GM08714 (cell line): ENCODE data around the gene NEK4.
"Not testable (repeated sequence)": the region's sequence is repeated elsewhere in the genome, so short reads cannot be mapped to it uniquely, and the experiment has no call there.

Experiments
- H3K4me3 ChIP-seq: fragments of 200-500 bp; sonication (Bioruptor generic); 2 replicates; pipeline ENCODE4 v1.5.1; 2014; ENCODE audit warnings: mild to moderate bottlenecking, low read length, inconsistent platforms
- ZNF274 ChIP-seq: IDR thresholded peaks from 2 replicates; pipeline ENCODE4 v1.6.1; 2012; ENCODE audit warnings: mild to moderate bottlenecking, low read depth, low read length

The NEK4 gene

GRCh38 chr3:52754373-52754772, 16.4 kb downstream of the NEK4 start:
- no peak for TF ChIP-seq ZNF274
- no peak overlapping the region for H3K4me3 ChIP-seq

- no peak for TF ChIP-seq ZNF274
These were observed 18.6 kb downstream of the NEK4 start for GRCh38 chr3:52752045-52752660.

DNA sequence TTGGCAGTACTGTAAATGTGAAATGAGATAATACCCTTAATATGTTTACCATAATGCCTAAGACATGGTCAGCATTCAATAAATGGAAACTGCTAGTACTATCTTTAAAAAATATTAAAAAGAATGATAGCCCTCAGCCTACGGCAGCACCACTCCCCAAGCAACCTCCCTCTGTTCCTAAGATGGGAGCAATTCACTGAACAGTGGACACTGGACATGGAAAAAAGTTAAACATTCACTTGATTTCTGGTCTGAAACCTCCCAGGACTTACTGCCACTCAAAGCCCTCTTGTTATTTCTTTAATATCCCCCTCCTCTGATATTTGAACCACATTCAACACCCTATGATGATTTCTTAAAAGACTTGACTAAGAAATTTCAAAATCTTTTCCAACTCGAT, 27.0 kb downstream of the NEK4 start:
- TF ChIP-seq ZNF274: no peak
- no peak overlapping the region for H3K4me3 ChIP-seq

More at GRCh38 chr3:52752045-52752660, 18.6 kb downstream of the NEK4 start:
- no peak overlapping the region; the same call in 1 of the 2 replicates for H3K4me3 ChIP-seq

DNA sequence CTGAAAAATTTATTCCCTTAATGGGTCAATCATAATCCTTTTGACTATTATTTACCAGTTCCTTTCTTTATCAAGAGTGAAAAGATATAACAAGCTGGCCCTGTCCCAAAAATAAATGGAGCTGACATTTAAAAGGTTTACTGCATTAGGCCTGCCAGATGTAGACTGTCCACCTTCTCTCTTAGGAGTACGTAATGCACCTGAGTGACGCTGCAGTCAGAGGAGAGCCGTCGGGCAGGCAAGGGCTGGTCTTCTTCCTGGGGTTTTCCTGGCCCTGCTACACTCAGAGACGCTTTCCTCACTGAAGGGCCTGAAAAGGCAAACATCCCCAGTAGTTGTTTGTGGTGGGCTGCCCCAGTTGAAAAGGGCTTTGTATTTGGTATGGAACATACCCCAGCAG, 27.6 kb downstream of the NEK4 start:
- TF ChIP-seq ZNF274: no peak

GRCh38 chr3:52742418-52743041, 28.2 kb downstream of the NEK4 start:
- no peak for TF ChIP-seq ZNF274
- no peak overlapping the region for H3K4me3 ChIP-seq

More for the DNA sequence above, 27.6 kb downstream of the NEK4 start:
- H3K4me3 ChIP-seq: no peak overlapping the region

- no peak for TF ChIP-seq ZNF274
These were observed 31.0 kb downstream of the NEK4 start for GRCh38 chr3:52739730-52740129.

GRCh38 chr3:52733256-52733891, 37.4 kb downstream of the NEK4 start:
- H3K4me3 ChIP-seq: no peak overlapping the region
- peak; percentile 64 for TF ChIP-seq ZNF274

More at GRCh38 chr3:52739730-52740129, 31.0 kb downstream of the NEK4 start:
- H3K4me3 ChIP-seq: no peak overlapping the region

GRCh38 chr3:52731590-52731989, 39.1 kb downstream of the NEK4 start:
- no peak for TF ChIP-seq ZNF274
- H3K4me3 ChIP-seq: no peak overlapping the region

DNA sequence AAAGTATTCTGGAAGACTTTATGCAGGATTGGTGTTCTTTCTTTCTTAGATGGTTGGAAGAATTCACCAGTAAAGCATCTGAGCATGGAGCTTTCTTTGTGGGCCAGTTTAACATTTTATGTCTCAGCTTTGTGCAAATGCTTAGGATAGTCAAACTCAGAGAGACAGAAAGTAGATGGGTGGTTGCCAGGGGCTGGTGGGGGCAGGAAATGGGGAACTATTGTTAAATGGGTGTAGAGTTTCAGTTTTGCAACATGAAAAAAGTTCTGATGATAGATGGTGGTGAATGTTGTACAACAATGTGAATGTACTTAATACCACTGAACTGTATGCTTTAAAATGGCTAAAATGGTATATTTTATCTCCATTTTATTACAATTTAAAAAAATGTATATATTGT, 40.1 kb downstream of the NEK4 start:
- TF ChIP-seq ZNF274: no peak
- no peak overlapping the region for H3K4me3 ChIP-seq

GRCh38 chr3:52728753-52729152, 42.0 kb downstream of the NEK4 start:
- not testable (repeated sequence) for H3K4me3 ChIP-seq

DNA sequence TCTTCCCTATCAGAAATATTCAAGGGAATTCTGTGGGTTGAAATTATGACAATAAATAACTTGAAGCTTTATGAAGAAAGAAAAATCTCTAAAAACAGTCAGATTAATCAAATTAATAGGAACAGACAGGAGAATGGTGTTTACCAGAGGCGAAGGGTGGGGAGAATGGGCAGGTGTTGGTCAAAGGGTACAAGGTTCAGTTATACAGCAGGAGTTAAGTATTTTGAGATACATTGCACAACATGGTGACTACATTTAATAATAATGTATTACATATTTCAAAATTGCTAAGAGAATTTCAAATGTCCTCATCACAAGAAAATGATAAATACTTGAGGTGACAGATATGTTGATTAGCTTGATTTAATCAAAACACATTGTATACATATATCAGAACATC, 46.2 kb downstream of the NEK4 start:
- no peak overlapping the region for H3K4me3 ChIP-seq
- TF ChIP-seq ZNF274: no peak

GRCh38 chr3:52723935-52724334, 46.8 kb downstream of the NEK4 start:
- TF ChIP-seq ZNF274: no peak

GRCh38 chr3:52722491-52722890, 48.2 kb downstream of the NEK4 start:
- no peak for TF ChIP-seq ZNF274
- H3K4me3 ChIP-seq: no peak overlapping the region

More at GRCh38 chr3:52723935-52724334, 46.8 kb downstream of the NEK4 start:
- no peak overlapping the region for H3K4me3 ChIP-seq

DNA sequence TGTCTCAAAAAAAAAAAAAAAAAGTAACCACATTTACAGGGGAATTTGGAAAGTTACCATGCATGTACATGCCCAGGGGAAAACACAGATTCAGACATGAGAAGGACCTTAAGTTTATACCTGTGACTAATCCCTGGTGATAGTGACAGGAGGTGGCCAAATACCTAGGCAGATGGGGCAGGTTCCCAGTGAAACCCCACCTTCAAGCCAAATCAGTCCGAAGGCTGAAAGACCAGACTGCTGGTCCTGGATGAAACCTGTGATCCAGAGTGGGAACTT, 49.1 kb downstream of the NEK4 start:
- no peak for TF ChIP-seq ZNF274
- H3K4me3 ChIP-seq: no peak overlapping the region

GRCh38 chr3:52721002-52721729, 49.6 kb downstream of the NEK4 start:
- peak overlapping the region; percentile 6; the same call in 1 of the 2 replicates for H3K4me3 ChIP-seq
- TF ChIP-seq ZNF274: no peak
